ENCODE results near the gene NEMP1.
"Not testable (repeated sequence)": the region's sequence is repeated elsewhere in the genome, so short reads cannot be mapped to it uniquely, and the experiment has no call there.

Gene NEMP1

GRCh38 chr12:57078519-57079404, at the start of gene NEMP1:
TSS of gene NEMP1 (minus strand) at chr12:57078791. CDS start at chr12:57078745, 46 bp downstream.
- peak; percentile 87 for DNase-seq

GRCh38 chr12:57127726-57128518, 49.3 kb upstream of the NEMP1 start, which contains the start of gene LRP1:
TSS of gene LRP1 (plus strand) at chr12:57128483. CDS start at chr12:57128965, 482 bp downstream.
- DNase-seq, result peak; percentile 75

DNA sequence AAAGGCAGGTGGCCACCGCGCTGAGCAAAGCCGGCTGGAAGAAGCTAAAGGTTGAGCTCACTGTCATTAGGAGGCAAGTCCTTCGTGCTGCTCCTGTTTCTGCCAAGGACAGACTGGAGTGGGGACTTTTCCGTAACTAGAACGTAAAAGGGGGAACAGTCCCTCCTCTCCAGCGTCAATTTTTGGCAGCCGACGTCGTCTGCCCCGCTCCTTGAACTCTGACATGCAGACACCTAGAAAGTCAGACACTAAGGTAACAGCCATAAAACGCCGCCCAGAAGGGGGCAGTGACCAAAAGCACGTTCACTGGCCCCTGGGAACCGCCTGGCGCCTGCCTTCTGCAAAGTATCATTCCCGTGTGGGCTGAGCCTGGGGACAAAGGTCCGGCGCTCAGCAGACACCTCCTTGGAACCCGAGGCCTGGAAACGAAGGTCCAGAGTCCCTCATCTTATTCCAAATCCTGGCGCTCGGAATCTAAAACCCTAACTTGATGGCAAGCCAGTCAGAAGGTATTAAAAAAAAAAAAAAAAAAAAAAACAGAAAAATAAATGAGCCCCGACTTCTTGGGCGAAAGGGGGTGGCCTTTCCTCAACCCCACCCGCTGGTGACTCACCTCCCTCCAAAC, 48.6 kb upstream of the NEMP1 start:
- DNase-seq, result peak; percentile 63

DNA sequence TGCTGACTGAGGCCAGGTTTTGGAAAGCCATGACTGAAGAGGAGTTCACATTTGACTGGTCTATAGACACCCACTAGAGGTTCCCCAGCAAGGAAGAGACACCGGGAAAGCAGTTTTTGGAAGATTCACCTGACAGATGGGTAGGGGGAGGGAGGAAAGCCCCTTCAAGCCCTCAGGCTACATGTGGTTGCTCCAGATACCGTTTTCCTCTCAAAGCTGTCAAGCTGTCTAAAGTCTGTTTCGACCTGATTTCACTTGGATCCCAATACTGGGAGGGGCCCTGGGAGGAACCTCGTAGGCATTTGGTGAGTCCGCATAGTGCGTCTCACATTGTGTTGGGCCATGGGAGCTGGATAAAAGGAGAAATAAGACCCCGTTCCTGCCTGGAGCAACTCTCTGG, 48.0 kb upstream of the NEMP1 start:
- DNase-seq, result no peak

DNA sequence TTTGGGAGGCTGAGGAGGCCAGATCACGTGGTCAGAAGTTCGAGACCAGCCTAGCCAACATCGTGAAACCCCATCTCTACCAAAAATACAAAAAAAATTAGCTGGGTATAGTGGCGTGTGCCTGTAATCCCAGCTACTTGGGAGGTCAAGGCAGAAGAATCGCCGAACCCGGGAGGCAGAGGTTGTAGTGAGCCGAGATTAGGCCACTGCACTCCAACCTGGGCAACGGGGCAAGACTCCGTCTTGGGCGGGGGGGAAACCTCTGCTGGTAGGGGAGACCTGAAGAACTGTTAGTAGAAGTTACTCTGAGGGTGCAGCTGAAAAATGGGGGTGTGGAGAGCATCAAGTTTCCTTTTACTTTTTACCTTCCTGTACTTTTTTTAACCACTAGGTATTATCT, 47.5 kb upstream of the NEMP1 start:
- DNase-seq, result no peak

- DNase-seq, result peak; percentile 75
These were observed 45.8 kb upstream of the NEMP1 start for GRCh38 chr12:57124261-57124877.

DNA sequence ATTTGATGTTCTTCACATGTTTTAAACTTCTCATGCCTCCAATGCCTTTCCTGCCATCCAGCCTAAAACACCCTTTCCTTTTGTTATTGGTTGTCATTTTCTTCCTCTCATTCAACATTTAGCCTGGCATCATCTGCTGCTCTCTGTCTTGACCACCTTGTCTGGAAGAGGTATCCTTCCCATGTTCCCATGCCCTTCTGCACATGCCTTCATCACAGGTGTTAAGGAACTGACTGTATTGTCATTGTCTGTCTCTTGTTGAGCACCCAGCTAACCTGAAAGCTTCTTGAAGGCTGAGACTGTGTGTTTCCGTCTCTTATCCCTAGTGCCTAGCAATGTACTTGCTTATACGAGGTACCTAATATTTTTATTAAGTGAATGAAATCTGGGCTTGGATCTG, 45.2 kb upstream of the NEMP1 start:
- no peak for DNase-seq

DNA sequence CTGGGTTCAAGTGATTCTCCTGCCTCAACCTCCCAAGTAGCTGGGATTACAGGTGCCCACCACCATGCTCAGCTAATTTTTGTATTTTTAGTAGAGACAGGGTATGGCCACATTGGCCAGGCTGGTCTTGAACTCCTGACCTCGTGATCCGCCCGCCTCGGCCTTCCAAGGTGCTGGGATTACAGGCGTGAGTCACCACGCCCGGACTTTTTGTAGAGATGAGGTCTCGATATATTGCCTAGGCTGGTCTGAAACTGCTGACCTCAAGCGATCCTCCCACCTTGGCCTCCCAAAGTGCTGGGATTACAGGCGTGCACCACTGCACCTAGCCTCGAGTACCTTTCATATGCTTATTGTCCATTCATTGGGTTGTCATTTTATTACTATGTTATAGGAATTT, 42.1 kb upstream of the NEMP1 start:
- not testable (repeated sequence) for DNase-seq

DNA sequence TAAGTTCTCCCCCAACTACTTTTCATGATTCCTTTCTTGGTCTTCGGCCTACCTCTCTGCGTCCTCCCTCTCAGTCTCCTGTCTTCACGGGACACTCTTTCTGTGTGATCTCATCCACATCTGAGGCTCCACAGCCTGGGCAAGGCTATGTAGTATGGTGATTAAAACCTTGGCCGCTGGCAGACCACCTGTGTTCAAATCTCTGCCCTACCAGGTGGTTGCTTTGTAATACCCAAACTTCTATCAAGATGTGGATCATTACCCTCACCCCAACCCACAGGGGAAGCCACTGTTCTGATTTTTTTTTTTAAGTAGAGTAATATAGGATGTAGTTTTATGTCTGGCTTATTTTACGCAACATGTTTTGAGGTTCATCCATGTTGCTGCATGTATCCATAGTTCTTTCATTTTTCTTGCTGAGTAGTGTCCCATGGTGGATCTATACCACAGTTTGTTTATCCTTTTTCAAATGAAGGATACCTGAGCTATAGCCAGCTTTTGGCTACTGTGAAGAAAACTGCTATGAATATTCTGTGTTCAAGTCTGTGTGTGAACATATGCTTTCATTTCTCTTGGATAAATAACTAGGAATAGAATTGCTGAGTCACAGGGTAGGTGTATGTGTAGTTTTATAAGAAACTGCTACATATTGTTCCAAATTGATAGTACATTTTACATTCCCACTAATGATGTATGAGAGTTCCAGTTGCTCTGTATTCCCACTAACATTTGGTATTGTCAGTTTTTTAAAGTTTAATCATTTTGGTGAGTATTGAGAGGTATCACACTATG, 40.9 kb upstream of the NEMP1 start:
- no peak for DNase-seq

GRCh38 chr12:57118711-57119271, 40.2 kb upstream of the NEMP1 start:
- no peak for DNase-seq

DNA sequence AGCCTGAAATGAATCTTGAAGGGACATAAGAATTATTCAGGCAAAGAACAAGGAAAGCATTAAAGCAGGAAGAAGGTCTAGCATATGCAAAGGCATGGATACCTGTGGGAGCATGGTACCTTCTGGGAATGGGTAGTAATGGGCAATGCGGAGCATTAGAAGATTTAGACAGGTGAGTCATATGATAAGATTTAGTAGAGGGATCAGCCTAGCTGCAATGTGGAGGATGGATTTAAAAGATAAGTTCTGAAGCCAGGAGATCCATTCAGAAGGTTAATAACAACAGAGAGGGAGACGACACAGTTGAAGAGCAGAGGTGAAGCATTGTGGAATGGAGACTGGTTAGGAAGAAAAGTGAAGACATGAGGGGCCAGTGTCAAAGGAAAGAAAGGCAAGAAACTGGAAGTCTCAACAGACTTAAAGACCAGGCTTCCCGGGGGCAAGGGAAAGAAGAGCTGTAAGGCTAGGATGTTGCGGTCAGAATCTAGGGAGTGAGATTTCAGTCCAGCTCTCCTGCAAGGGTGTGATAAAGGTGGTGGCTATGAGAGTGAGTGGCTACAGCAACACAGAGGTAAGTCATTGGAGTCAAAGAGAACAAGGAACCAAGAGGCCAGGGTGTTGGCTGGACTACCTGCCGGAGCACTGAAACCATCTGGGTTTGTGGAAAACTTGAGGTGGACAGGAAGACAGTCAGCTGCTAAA, 38.1 kb upstream of the NEMP1 start:
- no peak for DNase-seq

DNA sequence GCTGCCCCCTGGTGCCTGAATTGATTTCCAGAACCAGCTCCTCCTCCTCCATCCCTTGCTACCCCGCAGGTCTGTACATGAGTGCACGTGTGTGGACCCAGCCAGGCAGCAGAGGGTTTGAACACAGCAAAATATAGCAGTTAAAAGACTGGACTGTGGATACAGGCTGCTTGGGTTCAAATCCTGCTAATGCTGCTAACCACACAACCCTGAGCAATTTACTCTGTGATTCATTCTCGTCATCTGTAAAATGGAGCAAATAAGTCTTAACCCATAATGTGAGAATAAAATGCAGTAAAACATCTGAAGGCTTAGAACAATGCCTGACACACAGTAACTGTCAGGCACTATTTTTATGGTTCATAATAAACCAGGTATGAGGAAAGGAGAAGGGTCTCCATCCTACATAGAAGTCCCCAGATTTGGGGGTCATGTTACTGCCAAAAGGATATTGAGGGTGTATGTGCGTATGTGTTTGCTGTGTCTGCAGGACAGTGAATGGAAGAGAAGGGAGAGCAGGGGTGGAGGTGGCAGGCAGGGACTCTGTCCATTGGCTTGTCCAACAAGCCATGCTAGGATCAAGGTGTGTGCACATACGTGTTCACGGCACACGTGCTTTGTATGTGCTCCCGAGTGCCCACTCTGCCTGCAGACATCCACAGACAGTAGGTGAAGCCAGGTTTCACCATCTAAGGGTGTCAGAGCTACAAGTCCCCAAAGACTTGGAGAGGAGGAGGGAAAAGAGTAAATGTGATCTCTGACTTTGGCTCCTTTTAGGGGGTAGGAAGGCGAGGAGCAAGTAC, 34.1 kb upstream of the NEMP1 start:
- peak; percentile 85 for DNase-seq

DNA sequence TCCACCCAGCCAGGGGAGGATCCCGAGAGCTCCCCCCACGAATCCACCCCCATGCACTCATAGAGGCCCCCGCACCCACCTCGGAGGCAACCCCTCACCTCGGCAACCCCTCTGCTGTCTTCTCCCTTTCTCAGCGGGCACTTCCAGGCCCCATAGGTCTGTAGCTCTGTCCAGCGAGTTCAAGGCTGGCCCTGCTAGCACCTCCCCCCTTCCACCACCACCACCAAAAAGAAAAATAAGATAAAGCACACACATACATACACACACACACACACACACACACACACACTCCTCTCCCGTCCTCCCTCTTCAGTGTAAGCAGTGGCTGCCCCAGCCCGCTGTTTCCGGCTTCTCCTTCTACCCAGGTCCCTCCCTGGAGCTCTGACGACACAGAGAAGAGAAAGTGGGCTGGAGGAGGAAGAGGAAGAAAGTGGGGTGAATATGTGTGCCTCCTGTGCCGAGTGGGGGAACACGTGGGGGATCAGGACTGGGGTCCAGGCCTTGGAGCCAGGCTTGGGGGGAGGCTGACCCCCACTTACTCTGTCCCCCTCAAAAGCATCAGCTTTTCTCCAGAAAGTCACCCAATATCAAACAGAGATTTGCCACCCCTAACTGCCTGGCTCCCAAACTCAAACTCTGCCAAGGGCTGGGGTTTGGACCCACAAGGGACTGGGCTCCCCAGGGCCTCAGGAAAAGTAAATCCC, 32.6 kb upstream of the NEMP1 start, which contains the start of gene STAT6:
Gene STAT6 (minus strand): TSS at position 332 of the 704 bp plus-strand sequence. CDS start 3,084 bp downstream, outside the sequence.
- peak; percentile 80 for DNase-seq

GRCh38 chr12:57110104-57111030, 31.8 kb upstream of the NEMP1 start:
- DNase-seq, result peak; percentile 72

DNA sequence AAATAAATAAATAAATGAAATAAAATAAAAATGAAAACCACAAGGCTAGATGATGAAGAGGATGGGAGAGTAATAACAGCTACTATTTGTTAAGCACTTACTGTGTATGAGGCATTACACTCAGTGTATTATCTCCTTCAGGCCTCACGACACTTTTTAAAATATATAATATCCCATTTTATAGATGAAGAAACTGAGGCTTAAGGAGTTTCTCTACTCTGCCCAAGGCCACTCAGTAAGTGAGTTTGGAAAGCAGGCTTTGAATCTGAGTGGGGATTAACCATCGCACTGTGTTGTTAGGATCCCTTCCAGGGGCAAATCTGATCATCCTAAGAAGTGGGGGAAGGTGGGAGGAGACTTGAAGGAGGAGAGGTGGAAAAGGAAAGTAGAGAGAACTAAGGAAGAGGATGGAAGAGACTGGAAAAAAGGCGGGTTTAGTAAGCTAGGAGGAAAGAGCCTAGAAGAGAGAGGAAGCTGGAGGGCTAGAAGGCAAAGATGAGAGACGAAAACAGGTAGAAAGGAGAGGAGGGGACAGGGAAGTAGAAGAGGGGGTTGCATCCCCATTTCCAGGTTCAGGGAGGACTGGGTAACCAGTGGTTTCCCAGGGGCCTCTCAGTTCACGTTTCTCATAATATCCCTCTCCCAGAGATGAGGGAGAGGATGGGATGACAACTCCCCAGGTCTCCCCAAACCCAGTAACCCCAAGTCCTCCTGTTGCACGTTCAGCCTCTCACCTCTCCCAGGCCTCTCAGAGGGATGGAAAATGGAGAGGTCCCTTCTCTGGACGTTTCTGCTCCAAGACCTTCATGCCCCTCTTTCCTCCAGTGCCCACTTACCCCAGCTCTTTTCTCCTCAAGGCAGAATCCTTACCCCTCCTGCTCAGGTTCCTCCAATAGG, 30.9 kb upstream of the NEMP1 start:
- no peak for DNase-seq

DNA sequence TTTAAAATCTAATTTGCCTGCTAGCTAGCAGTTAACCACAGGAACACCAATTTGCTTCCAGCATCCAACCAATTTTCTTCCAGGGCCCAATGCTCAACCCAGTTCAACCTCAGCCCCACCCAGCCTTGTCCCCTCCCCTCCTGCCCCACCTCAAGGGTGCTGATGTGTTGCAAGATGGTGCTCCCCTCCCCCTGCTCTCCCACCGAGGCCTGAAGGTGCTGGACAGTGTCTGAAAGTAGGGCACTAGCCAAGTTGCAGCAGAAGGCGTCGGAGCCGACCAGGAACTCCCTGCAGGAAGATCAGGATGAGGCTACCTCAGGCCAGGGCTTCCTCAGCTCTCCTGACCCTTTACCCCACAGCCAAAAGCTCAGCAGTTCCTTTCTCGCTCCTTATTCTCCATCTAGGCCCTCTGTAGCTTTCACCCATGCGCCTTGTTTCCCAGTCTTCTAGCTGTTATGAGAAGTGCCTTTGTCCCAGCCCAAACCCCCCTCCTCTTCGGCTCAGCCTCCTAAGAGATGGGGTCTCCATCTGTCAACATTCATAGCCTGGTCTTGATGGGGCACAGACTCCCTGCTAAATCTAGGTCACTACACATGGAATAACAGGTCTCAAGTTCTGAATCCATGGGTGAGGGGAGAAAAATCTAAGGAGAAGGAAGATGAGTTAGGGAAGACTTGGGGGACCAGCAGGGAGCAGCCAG, 29.0 kb upstream of the NEMP1 start:
- DNase-seq, result no peak

Measured in activated CD4-positive, alpha-beta T cell treated with anti-CD3 and anti-CD28 coated beads, Interleukin-2, amount 50 U/mL, for 1 hour (primary cell).